GM12878 (cell line): ENCODE results near the gene CFAP97. TPM values are rescaled to one million over a fixed set of nuclear protein-coding genes. Genes with fewer than 3 reads are reported as not detected.

ENCODE experiments used
- ATAC-seq: fragments of 200-7000 bp; cut with Tn5 transposase; 3 replicates; pipeline ENCODE4 v1.9.1; 2020; ENCODE audit warnings: mild to moderate bottlenecking, moderate library complexity
- BruUV-seq: library from RNA; stranded (reverse); fragments of 400-500 nt; replicated peaks from 2 replicates; lab custom pipeline; 2021; lab: Mats Ljungman, UMichigan
- CTCF ChIA-PET: fragments of 300-600 bp; sonication (Branson Sonifier 250); formaldehyde crosslinking; extraction: SDS; loops from one replicate; lab custom pipeline; 2021; ENCODE audit warnings: inconsistent platforms; lab: Yijun Ruan, JAX
- POLR2A ChIA-PET: fragments of 350-600 bp; formaldehyde crosslinking; extraction: SDS; loops from one replicate; lab custom pipeline; 2021; ENCODE audit warnings: inconsistent platforms; lab: Charles Lee
- RAD21 ChIA-PET: fragments of 300-600 bp; sonication (Branson Sonifier 250); formaldehyde crosslinking; loops from one replicate; lab custom pipeline; 2023; ENCODE audit warnings: antibody characterized with exemption; ENCODE audit not compliant: unreplicated experiment; lab: Charles Lee
- SMC1A ChIA-PET: fragments of 300-600 bp; sonication (Branson Sonifier 250); formaldehyde crosslinking; loops from one replicate; lab custom pipeline; 2023; ENCODE audit not compliant: unreplicated experiment, uncharacterized antibody; lab: Charles Lee
- DNase-seq: peaks from one replicate; pipeline ENCODE4 v3.0.0-alpha.2; 2011; ENCODE audit warnings: low read depth, low spot score
- FAIRE-seq: peaks from 3 replicates; lab custom pipeline; 2011; peaks lifted over from hg19 to GRCh38; lab: Jason Lieb, UNC
- H2AFZ ChIP-seq: 2 replicates; pipeline ENCODE4 v1.6.0; 2011; ENCODE audit warnings: low read depth, low read length, control low read depth; ENCODE audit not compliant: control insufficient read depth
- H3K27ac ChIP-seq: 2 replicates; pipeline ENCODE4 v1.5.1; 2011; ENCODE audit warnings: control low read depth; ENCODE audit not compliant: control insufficient read depth, insufficient read depth
- H3K27me3 ChIP-seq, 2 experiments: replicated peaks in 1 of 2; 2 replicates each; pipeline versions ENCODE4 v1.6.0 to v1.6.1; 2011; ENCODE audit warnings: low read length in 1 of 2; ENCODE audit not compliant: control insufficient read depth in 2 of 2, insufficient read depth in 2 of 2
- H3K36me3 ChIP-seq, 2 experiments: 2 replicates each; pipeline ENCODE4 v1.5.1; 2011; ENCODE audit warnings: low read length in 1 of 2; ENCODE audit not compliant: control insufficient read depth in 2 of 2, insufficient read depth in 2 of 2
- H3K4me1 ChIP-seq: 2 replicates; pipeline ENCODE4 v1.6.1; 2011; ENCODE audit warnings: mild to moderate bottlenecking, low read length, moderate library complexity, mixed read lengths; ENCODE audit not compliant: control insufficient read depth, insufficient read depth
- H3K4me2 ChIP-seq: 2 replicates; pipeline ENCODE4 v1.6.0; 2011; ENCODE audit warnings: control low read depth; ENCODE audit not compliant: control insufficient read depth, insufficient read depth
- H3K4me3 ChIP-seq: fragments of 200-600 bp; sonication (generic); 2 replicates; pipeline ENCODE4 v1.5.1; 2016
- H3K79me2 ChIP-seq: 2 replicates; pipeline ENCODE4 v1.6.0; 2011; ENCODE audit warnings: low read length; ENCODE audit not compliant: control insufficient read depth, insufficient read depth
- H3K9ac ChIP-seq: 2 replicates; pipeline ENCODE4 v1.8.0; 2011; ENCODE audit warnings: low read length, control low read depth, mixed read lengths; ENCODE audit not compliant: control insufficient read depth, insufficient read depth
- H3K9me3 ChIP-seq: replicated peaks from 3 replicates; pipeline ENCODE4 v1.5.1; 2011; ENCODE audit warnings: mild to moderate bottlenecking, low read length; ENCODE audit not compliant: control insufficient read depth, insufficient read depth
- H4K20me1 ChIP-seq: 2 replicates; pipeline ENCODE4 v1.6.0; 2011; ENCODE audit not compliant: control insufficient read depth, insufficient read depth
- BACH1 ChIP-seq: fragments of 450-650 bp; IDR thresholded peaks from 2 replicates; pipeline ENCODE4 v1.6.1; 2017; ENCODE audit warnings: mild to moderate bottlenecking, borderline replicate concordance
- BRCA1 ChIP-seq: IDR thresholded peaks from 2 replicates; pipeline ENCODE4 v1.6.1; 2011; ENCODE audit warnings: low read depth, low read length, improper control_type of control experiment
- CBX3 ChIP-seq: fragments of 200-600 bp; sonication (generic); IDR thresholded peaks from 2 replicates; pipeline ENCODE4 v1.6.1; 2016; ENCODE audit warnings: low read depth, borderline replicate concordance
- CHD4 ChIP-seq: fragments of 200-600 bp; sonication (generic); IDR thresholded peaks from 2 replicates; pipeline ENCODE4 v1.6.1; 2016; ENCODE audit warnings: mild to moderate bottlenecking
- E2F4 ChIP-seq: IDR thresholded peaks from 2 replicates; pipeline ENCODE4 v1.6.1; 2012; ENCODE audit warnings: low read depth, low read length, improper control_type of control experiment
- KLF5 ChIP-seq: fragments of 450-650 bp; IDR thresholded peaks from 2 replicates; pipeline ENCODE4 v1.6.1; 2014; ENCODE audit warnings: mild to moderate bottlenecking; ENCODE audit not compliant: partially characterized antibody
- NR2C2 ChIP-seq: IDR thresholded peaks from 2 replicates; pipeline ENCODE4 v1.6.1; 2011; ENCODE audit warnings: borderline replicate concordance, low read depth; ENCODE audit not compliant: control insufficient read depth, insufficient read length
- SUZ12 ChIP-seq: fragments of 200-600 bp; sonication (generic); IDR thresholded peaks from one replicate; pipeline ENCODE4 v1.6.1; 2018; ENCODE audit warnings: antibody characterized with exemption, mild to moderate bottlenecking; ENCODE audit not compliant: unreplicated experiment
- TAF1 ChIP-seq: IDR thresholded peaks from 2 replicates; pipeline ENCODE4 v1.6.1; 2011; ENCODE audit warnings: mild to moderate bottlenecking, low read depth, low read length, borderline replicate concordance
- TCF3 ChIP-seq: IDR thresholded peaks from 2 replicates; pipeline ENCODE4 v1.6.1; 2012; ENCODE audit warnings: low read depth, mild to moderate bottlenecking, low read length, borderline replicate concordance; ENCODE audit not compliant: insufficient read depth
- WRNIP1 ChIP-seq: IDR thresholded peaks from 2 replicates; pipeline ENCODE4 v1.6.1; 2011; ENCODE audit warnings: low read depth, low read length, improper control_type of control experiment, borderline replicate concordance
- YY1 ChIP-seq: IDR thresholded peaks from 2 replicates; pipeline ENCODE4 v1.6.1; 2011; ENCODE audit warnings: low read depth, mild to moderate bottlenecking, low read length
- ZNF217 ChIP-seq: fragments of 450-650 bp; IDR thresholded peaks from 2 replicates; pipeline ENCODE4 v1.6.1; 2017; ENCODE audit warnings: antibody characterized with exemption, mild to moderate bottlenecking
- ZNF274 ChIP-seq: IDR thresholded peaks from one replicate; pipeline ENCODE4 v1.8.0; 2011; ENCODE audit not compliant: insufficient read length, insufficient read depth
- WGBS: methylation state at CpG from one replicate; pipeline ENCODE4 v1.1.6; 2016; ENCODE audit warnings: low lambda C conversion rate; ENCODE audit not compliant: insufficient replicate concordance, insufficient coverage; ENCODE audit errors: missing lambda C conversion rate; 5-methylcytosine and 5-hydroxymethylcytosine counted together
- in situ Hi-C: fragments of 300-500 bp; cut with MboI; formaldehyde crosslinking; loops from 9 replicates; pipeline ENCODE4 v1.14.3; 2018; ENCODE audit warnings: mixed read lengths
- intact Hi-C: fragments of 100-400 bp; cut with micrococcal nuclease; formaldehyde crosslinking; loops from one replicate; pipeline ENCODE4 v1.14.2; 2022; ENCODE audit not compliant: unreplicated experiment
- polyA plus RNA-seq, 11 experiments: library from polyadenylated mRNA; depleted of rRNA in 4 of 11; unstranded in 6 of 11; stranded (reverse) in 5 of 11; fragments of >200 nt; fragmentation: Nextera tagmentation in 4 of 11; fragmentation: Illumina TruSeq in 1 of 11; extraction: Ambion mirVana in 4 of 11; extraction: Trizol in 1 of 11; gene quantifications; 1 replicate in 1 of 11; 2 replicates in 10 of 11; pipeline versions ENCODE4 v1.2.1 to v1.2.3, GENCODE V29; 2011 to 2016; ENCODE audit warnings: inconsistent platforms in 2 of 11, missing spikeins in 2 of 11, low read depth in 1 of 11
- total RNA-seq, 4 experiments: library from RNA; depleted of rRNA in 3 of 4; stranded (reverse); fragments of >200 nt in 3 of 4; fragmentation: Illumina TruSeq in 1 of 4; extraction: Trizol in 1 of 4; gene quantifications; 2 replicates each; pipeline versions ENCODE4 v1.2.1 to v1.2.3, GENCODE V29; 2013 to 2021
- TF ChIP-seq, protein P1 (sequence below): IDR thresholded peaks from 2 replicates; pipeline ENCODE4 v1.6.1; 2011; ENCODE audit warnings: low read depth, mild to moderate bottlenecking, low read length, moderate library complexity, borderline replicate concordance; ENCODE audit errors: extremely low read depth

CFAP97 gene
- total and polyA plus RNA-seq, 10 of the 15 experiments (the other 5 are each of a cell fraction or from before 2014, with no cell fraction given), result 26.4 to 62.7 (median 48.0) TPM

DNA sequence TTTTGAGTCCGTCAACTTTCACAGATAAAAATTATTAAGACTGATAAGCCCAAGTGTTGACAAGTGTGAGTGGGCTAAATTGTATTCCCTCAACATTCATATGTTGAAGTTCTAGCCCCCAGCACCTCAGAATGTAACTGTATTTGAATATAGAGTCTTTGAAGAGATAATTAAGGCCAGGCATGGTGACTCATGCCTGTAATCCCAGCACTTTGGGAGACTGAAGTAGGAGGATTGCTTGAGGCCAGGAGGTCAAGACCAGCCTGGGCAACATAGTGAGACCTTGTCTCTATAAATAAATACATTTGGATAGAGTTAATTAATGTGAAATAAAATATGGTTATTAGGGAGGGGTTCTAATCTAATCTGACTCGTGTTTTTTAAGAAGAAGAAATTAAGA, 90.5 kb downstream of the CFAP97 start:
- POLR2A ChIA-PET, result no interaction called here
- H3K27me3 ChIP-seq, result no peaks in the 10 kb centered on the region; a peak in 1 of 4 replicates
- SMC1A ChIA-PET, result no interaction called here
- TF ChIP-seq CBX3 (no peak), BRCA1 (no peak), TAF1 (no peak), TCF3 (no peak), ZNF217 (no peak), NR2C2 (no peak), CHD4 (no peak), KLF5 (no peak), WRNIP1 (no peak), YY1 (no peak), ZNF274 (no peak), E2F4 (no peak), BACH1 (no peak), SUZ12 (no peak)
- TF ChIP-seq, protein P1, sequence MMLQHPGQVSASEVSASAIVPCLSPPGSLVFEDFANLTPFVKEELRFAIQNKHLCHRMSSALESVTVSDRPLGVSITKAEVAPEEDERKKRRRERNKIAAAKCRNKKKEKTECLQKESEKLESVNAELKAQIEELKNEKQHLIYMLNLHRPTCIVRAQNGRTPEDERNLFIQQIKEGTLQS, result no peak
- TF ChIP-seq, all 136 proteins: peak for 0
- Histone ChIP-seq H4K20me1 (no peaks in the 10 kb centered on the region), H3K4me3 (no peak overlapping the region), H3K9ac (no peak overlapping the region), H3K79me2 (no peaks in the 10 kb centered on the region), H3K9me3 (no peaks in the 10 kb centered on the region), H3K27ac (no peak overlapping the region), H3K4me2 (no peak overlapping the region), H2AFZ (no peak overlapping the region), H3K36me3 (no peaks in the 10 kb centered on the region), H3K4me1 (no peaks in the 10 kb centered on the region)
- RAD21 ChIA-PET, result no interaction called here
- intact Hi-C loops, result no loop called here
- WGBS, result 28% methylated on average over 2 of the region's 2 CpGs
- FAIRE-seq (no peak), ATAC-seq (no peak), DNase-seq (no peak)
- in situ Hi-C loops, result no loop called here
- CTCF ChIA-PET, result no interaction called here
- no TSS peak for BruUV-seq
